CD4-positive, alpha-beta T cell treated with Interleukin-2 at 100 ng/mL for 4 hours (primary cell): ENCODE results near the gene ART3.
"Not testable (repeated sequence)": the region's sequence is repeated elsewhere in the genome, so short reads cannot be mapped to it uniquely, and the experiment has no call there.

Experiments
- DNase-seq: peaks from one replicate; pipeline ENCODE4 v3.0.0-alpha.2; 2020; ENCODE audit warnings: low spot score

ART3 gene

GRCh38 chr4:76074468-76074867 lies at the start of gene ART3:
Gene ART3, plus strand, starts transcription at chr4:76074709. Its CDS starts 1,181 bp downstream, at chr4:76075890.
- no peak for DNase-seq

GRCh38 chr4:76028350-76028765 lies 46.2 kb upstream of the ART3 start:
- peak; percentile 27 for DNase-seq

GRCh38 chr4:76029300-76029699 lies 45.2 kb upstream of the ART3 start:
- DNase-seq: no peak

GRCh38 chr4:76035141-76035540 lies 39.4 kb upstream of the ART3 start:
- DNase-seq: no peak

- DNase-seq: no peak
Observed at GRCh38 chr4:76035799-76036380, 38.6 kb upstream of the ART3 start, which contains the start of gene CXCL11. Gene CXCL11, minus strand, starts transcription at chr4:76036070. Its CDS starts 83 bp downstream, at chr4:76035987.

GRCh38 chr4:76036855-76037254 lies 37.7 kb upstream of the ART3 start:
- DNase-seq: no peak

- not testable (repeated sequence) for DNase-seq
Observed at GRCh38 chr4:76042241-76042998, 32.1 kb upstream of the ART3 start.

GRCh38 chr4:76043306-76043705 lies 31.2 kb upstream of the ART3 start:
- DNase-seq: not testable (repeated sequence)

GRCh38 chr4:76044686-76045085 lies 29.8 kb upstream of the ART3 start:
- not testable (repeated sequence) for DNase-seq

GRCh38 chr4:76049860-76050416 lies 24.6 kb upstream of the ART3 start:
- not testable (repeated sequence) for DNase-seq

- not testable (repeated sequence) for DNase-seq
Observed at GRCh38 chr4:76050560-76051050, 23.9 kb upstream of the ART3 start.

GRCh38 chr4:76053730-76054129 lies 20.8 kb upstream of the ART3 start:
- no peak for DNase-seq

GRCh38 chr4:76055016-76055415 lies 19.5 kb upstream of the ART3 start:
- DNase-seq: no peak

- no peak for DNase-seq
Observed at GRCh38 chr4:76055421-76055820, 19.1 kb upstream of the ART3 start.

- DNase-seq: no peak
Observed at GRCh38 chr4:76058302-76058701, 16.2 kb upstream of the ART3 start.

GRCh38 chr4:76058888-76059426 lies 15.6 kb upstream of the ART3 start:
- DNase-seq: no peak

- DNase-seq: no peak
Observed at GRCh38 chr4:76059750-76060149, 14.8 kb upstream of the ART3 start.

GRCh38 chr4:76060506-76060905 lies 14.0 kb upstream of the ART3 start:
- DNase-seq: no peak

- DNase-seq: no peak
Observed at GRCh38 chr4:76061421-76061820, 13.1 kb upstream of the ART3 start.

- no peak for DNase-seq
Observed at GRCh38 chr4:76061982-76062381, 12.5 kb upstream of the ART3 start.

- DNase-seq: no peak
Observed at GRCh38 chr4:76066546-76066945, 8.0 kb upstream of the ART3 start.

GRCh38 chr4:76067652-76068286 lies 6.7 kb upstream of the ART3 start:
- DNase-seq: peak; percentile 75
